ENCODE measurements around the gene PRR20G.
"Not testable (repeated sequence)": the region's sequence is repeated elsewhere in the genome, so short reads cannot be mapped to it uniquely, and the experiment has no call there.

Gene PRR20G

DNA sequence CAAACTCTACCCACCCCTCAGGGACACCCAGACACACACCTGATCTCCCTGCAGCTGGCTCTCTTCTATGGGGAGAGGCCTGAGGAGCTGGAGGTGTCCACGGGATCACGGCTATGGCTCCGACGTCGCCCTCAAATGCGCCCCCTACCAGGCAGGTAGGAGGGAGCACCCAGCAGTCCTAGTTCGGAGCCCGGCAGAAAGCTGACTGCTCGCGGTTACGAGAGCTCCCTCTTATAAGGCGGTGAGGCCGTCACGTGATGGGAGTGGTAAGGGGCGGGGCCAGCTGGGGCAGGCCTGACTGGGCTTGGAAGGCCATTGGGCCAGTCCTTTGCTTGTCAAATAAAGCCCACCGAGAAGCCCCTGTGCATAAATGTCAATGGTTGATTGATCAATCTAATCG, at the start of gene PRR20G:
PRR20G (minus strand) TSS at position 207 of the 400 bp plus-strand sequence. CDS start 681 bp downstream, outside the sequence.
- DNase-seq (ENCODE audit: low read depth) = no peak

DNA sequence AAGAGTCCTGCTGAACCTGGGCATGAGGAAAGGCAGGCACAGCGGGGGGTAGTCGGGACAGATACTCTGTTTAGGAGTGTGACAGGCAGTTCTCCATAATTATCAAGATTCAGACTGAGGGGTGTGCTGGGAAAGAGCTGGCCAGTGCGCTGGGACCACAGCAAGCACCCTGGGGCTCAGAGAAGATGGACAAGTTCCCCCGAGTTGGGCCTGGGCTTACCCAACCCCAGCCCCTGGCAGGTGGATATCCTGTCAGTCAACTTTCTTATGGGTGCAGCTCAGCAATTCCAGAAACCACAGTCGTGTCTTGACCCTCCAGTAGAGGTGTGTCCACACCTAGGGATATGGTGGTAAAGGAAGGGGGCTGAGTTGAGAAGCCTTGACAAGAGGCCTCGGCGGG, 49.2 kb upstream of the PRR20G start:
- DNase-seq (ENCODE audit: low read depth) = no peak

DNA sequence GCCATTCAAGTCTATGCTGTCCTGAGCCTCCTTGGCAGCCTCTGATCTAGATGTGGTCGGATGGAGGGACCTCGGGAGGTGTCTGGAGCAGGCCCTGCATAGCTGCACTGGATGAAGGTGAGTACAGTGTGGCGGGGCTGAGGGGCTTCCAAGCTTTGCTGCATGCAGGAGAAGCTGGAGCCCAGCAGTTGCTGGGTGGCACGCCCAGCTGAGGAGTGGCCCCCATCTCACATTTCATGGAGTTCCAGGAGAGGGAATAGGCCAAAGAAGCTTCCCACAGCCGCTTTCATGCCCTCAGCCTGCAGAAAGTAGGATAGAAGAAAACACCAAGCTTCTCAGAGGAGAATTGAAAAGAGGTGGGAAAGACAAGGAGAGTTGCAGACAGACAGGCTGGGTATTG, 48.3 kb upstream of the PRR20G start:
- no peak for DNase-seq (ENCODE audit: low read depth)

DNA sequence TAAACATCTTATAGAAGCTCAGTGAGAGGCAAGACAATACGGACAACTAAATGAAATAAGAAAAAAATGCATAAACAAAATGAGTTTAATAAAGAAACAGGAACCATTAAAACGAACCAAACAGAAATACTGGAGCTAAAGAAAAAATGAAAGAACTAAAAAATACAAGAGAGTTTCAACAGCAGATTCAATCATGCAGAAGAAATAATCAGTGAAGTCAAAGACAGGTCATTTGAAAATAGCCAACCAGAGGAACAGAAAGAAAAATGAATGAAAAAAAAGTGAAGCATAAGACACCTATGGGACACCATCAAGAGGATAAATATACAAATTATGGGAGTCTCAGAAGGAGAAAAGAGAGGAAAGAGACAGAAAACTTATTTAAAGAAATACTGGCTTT, 42.5 kb upstream of the PRR20G start:
- DNase-seq (ENCODE audit: low read depth) = no peak

DNA sequence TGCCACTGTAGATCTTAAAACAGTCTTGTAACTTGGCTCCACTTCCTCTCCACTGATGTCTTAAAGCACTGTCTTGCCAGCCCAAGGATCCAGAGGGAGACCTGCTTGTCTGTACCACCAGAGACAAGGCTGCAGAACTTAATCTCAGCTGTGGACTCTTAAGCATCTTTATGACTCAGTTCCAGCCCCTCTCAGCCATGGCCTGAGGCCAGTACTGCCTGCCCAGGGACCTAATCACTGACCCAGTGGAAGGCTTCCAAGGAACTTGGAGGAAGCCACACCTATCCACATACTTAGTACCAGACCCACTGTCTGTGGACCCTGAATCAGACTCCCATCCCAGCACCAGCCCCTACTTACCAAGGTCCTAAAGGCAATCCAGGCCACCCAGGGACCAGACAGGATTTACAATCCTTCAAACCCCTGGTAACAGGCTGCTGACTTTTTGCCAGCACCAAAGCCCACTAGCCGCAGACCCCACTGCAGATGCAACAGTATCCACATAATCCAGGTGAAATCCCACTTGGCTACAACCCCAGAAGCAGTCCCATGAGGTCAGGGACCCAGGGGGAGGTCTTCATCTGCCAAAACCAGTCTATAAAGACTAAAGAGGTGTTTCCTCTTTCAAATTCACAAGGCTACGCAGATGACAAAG, 41.9 kb upstream of the PRR20G start:
- DNase-seq (ENCODE audit: low read depth) = no peak

DNA sequence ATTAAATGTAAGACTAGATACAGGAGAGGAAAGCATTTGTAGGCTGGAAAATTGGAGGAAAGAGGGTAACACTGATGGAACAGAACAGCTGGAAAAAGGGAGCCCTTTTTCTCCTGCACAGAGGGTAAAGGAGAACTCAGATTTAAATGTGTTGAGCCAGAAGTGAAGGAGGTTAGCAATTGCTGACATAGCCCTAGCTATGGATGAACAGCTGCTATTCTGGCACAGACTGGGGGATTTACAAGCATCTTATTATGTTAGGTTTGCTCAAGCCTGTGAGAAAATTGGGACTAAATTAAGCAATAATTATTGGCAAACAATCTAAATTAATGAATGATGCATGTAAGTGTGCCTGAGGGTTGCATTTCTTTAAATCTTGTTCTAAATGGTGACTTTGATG, 40.6 kb upstream of the PRR20G start:
- no peak for DNase-seq (ENCODE audit: low read depth)

DNA sequence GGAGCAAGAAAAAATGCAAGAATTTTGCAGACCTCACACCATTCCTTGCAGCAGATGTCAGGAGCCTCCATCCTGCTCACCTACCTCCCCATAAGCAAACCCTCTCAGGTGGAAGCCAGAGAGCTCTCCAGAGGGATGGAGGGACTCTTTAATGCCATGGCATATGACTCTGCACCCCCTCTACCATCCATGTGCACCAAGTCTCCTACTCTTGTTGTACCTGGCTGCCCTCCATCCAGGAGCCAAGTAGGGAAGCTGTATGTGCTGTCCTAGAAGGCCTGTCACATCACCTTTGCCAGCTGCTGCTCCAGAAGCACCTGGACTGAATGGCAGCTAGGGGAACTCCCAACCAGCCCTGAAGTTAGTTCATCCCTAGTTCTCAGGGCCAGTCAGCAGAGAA, 38.5 kb upstream of the PRR20G start:
- no peak for DNase-seq (ENCODE audit: low read depth)

DNA sequence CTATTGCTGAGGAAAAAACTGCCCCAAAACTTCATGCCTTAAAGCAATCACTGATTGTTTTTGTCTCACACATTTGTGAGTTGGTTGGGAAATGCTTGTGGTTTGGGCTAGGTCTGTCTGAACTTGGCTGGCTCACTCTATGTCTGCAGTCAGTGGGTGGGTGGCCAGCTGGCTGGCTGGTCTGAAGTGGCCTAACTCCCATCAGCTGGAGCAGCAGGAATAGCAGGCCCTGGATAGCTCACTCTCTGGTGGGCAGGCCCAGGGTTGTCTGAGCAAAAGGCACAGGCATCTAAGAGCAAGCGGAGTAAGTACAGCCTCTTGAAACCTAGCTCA, 37.7 kb upstream of the PRR20G start:
- no peak for DNase-seq (ENCODE audit: low read depth)

DNA sequence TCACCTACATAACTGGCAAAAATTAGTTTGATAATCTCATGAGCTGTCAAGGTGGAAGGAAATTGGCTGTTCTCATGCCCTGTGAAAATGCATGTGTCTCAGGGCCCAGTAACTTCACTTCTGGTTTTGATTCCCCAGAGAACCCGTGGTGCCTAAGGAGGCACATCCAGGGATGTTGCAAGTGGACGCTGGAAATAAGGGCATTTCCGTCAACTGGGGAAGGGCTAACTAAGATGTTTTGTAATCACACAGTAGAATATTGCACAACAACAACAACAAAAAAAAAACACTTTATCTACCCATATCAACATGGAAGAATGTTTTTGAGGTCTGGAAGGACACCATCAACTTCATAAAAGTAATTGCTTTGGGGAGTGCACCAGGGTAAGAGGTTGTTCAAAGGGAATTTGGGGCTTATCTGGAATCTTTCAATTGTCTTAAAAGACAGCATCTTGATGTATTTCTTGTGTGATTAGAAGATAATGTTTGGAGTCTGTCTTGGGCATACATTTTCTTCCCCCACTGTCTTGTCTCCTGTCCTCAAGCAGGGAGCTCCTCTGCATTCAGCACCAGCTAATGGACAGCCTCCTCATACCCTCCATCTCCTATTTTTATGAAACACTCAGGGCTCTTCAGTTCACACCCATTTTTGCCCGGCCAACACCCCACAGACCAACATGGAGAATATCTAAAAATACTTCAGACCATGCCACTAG, 37.2 kb upstream of the PRR20G start:
- DNase-seq (ENCODE audit: low read depth) = no peak

DNA sequence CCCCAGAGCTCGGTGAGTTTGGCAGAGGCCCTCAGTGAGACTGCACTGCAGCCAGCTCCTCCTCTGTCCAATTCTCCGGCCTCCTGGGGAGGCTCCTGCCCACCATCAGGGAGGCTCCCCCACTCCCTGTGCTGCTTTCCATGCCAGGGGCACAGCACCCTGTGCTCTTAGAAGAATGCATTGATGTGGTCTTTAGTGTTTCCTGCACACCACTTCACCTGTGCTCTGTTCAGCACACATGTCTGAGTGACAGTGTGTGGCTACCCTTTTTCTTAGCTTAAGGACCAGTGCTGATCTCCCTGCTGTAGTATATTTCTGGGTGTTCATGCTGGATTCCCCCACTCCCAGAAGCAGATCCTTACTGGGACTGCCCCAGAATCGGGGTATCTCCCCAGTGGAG, 36.2 kb upstream of the PRR20G start:
- no peak for DNase-seq (ENCODE audit: low read depth)

DNA sequence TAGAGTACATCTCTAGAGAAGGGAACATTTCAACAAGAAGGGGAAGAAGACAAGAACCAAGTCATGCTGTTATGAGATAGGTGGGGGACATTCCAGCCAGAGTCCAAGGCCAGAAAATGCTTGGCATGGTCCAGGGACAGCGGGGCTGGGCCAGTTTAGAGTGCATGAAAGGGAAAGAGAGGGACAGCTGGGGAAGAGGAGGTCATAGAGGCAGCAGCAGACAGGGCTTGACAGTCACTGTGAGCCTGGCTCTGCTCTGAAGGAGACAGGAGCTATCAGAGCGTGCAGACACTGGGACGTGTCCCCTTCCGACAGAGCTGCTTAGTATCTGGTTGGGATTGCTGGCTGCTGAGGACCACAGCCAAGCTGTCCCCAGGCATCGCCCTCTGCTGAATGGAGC, 35.7 kb upstream of the PRR20G start:
- no peak for DNase-seq (ENCODE audit: low read depth)

DNA sequence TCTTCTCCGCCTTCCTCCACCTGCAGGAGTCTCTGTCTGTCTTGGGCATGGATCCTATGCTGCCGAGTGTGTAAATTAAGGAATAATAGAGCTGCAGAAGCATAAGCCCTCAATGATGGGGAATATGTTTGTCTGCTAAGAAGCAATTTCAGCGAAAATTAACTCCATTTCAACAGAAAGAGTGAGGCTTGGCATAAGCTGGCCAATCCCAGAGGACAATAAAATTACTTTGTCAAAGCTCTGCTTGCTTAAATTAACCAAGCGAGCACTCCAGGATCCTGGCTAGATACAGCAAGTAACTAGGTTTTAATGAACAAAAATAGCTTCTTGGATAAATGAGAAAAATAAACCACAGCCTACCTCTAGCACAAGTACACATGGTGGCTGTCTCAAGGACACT, 33.5 kb upstream of the PRR20G start:
- no peak for DNase-seq (ENCODE audit: low read depth)

DNA sequence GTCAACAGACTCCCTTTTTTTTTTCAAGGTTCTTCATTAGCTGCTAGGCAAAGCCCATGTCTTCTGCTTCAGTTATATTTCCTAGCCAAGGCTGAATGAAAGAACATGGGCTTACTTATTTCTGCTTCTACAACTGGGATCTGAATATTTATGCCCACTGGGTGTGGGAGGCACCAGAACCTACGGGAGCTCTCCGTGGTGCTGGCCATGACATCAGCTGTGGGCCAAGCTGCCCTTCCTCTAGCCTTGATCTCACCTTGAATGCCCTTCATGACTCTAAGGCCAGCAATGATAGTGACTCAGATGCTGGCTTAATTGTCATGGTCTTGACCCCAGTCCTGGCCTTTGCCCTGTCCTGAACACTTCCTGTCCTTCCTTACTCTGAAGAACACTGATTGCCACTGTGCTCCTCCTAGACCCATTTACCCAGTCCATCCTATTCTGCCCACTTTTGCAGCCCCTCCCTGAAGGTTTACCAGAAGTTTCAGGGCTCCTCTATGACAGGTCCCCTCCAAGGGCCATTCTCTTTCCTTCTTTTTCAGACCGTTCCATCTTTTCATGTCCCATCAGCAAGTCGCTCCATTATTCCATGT, 32.8 kb upstream of the PRR20G start:
- no peak for DNase-seq (ENCODE audit: low read depth)

DNA sequence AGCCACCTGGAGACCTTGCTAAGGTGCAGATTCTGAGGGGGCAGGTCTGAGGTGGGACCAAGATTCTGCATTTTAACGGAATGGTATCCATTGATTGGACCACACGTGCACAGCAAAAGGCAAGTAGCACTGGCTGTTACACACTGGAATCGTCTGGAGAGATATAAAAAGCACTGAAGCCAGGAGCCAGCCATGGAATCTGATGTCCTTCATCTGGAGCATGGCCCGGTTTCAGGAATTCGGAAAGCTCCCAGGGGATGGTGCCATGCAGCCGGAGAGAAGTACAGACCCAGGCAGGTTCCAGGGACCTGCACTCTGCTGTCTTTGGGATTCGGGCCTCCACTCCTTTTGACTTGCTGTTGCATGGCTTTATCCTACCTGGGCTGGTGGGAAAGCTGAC, 28.8 kb upstream of the PRR20G start:
- no peak for DNase-seq (ENCODE audit: low read depth)

DNA sequence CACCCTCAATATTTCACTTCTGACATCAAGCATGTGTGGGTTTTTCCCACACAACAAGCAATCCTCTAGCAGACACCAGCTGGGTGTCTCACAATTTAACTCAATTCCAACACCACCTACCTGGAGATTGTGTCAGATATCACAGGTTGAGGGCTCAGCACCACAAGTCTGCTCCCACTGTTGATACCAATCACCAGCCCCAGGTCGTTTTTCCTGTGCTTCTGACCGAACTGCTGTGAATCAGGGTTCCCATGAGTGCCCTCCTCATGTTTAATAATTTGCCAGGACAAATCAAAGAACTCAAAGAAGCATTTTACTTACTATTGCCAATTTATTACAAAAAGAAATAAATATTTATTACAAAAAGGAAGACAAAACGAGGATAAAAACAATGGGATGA, 25.0 kb upstream of the PRR20G start:
- no peak for DNase-seq (ENCODE audit: low read depth)

DNA sequence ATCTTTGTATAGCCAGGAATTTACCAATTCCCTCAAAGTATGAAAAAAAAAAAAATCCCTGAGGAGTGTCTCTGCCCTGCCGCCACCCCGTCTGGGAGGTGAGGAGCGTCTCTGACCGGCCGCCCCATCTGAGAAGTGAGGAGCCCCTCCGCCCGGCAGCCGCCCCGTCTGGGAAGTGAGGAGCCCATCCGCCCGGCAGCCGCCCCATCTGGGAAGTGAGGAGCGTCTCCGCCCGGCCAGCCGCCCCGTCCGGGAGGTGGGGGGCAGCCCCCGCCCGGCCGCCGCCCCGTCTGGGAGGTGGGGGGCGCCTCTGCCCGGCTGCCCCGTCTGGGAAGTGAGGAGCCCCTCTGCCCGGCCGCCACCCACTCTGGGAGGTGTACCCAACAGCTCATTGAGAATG, 21.0 kb upstream of the PRR20G start:
- not testable (repeated sequence) for DNase-seq (ENCODE audit: low read depth)

DNA sequence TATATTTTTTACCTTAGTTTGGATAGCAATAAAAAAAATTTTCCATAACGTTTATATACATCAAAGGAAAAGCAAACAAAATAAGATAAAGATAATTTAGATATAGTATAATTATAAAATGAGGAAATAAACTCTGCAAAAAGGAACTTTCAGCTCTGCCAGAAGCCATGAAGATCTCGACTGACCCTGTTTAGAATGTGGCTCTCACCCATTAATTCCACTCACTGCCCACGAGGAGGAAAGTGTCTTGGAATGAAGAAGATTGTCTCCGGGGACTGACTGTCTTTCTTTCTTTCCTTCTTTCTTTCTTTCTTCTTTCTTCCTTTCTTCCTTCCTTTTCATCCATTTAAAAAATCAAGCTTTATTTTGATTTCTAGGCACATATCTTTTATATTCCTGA, 20.1 kb upstream of the PRR20G start:
- no peak for DNase-seq (ENCODE audit: low read depth)

DNA sequence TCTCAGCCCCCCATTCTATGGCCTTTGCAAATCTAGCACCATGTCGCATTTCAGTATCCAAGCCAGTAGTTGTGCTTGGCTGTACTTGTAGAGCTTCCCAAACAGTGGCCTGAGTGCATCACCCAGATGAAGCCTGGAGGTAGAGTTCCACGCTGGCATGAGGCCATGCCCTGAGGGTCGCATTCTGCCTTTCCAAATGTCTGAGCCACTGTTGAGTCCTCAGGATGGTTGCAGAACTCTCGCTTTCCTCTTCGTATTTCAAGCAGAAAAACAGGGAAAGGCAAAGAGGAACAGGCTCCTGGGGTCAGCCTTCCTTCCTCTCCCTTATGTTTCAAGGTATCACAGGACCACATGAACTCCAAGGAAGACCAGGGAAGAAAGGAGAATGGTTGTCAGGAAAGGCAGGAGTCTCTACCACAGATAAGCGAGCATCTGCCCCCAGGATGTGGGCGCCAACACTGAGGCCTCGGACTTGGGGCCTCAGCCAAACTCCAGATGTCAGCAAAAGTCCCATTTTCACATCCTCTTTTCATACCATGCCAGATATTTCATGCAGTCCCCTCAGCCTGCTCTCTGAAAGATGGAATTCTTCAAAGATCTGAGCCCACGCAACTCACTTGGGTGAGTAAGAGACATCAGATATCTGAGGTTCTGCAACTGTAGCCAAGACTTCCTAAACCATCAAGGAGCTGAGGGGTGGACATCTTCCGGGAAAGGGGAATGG, 19.4 kb upstream of the PRR20G start:
- no peak for DNase-seq (ENCODE audit: low read depth)

DNA sequence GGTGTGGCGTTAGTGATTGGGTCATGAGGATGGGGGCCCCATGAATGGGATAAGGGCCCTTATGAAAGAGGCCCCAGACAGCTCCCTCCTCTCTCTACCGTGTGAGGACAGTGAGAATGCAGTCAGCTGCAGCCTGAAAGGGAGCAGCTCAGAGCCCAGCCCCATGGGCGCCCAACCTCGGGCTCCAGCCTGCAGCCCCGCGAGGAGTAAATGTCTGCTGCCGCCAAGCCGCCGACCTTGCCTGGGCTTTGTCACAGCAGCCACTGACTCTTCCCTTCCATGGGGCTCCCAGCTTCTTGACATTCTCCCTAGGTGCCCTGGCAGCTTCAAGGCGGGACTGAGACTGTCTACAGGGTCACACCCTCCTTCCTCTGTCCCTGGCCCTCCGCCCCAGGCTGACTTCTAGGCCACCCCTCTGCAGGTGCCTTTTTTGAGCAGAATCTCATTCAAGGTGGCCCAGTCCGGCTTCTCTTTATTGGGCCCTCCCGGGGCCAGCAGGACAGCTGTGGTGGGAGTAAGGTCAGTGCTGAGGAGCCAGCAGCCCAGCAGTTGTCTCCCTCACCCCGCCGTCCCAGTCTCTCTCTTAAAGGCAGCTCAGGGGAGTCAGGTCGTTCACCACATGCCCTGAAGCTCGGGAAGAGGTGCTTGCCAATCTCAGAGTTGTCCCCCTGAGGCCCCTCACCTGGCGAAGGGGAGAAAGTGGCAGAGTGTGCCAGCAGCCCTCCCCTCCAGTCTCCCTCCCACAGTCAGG, 18.7 kb upstream of the PRR20G start:
- no peak for DNase-seq (ENCODE audit: low read depth)

DNA sequence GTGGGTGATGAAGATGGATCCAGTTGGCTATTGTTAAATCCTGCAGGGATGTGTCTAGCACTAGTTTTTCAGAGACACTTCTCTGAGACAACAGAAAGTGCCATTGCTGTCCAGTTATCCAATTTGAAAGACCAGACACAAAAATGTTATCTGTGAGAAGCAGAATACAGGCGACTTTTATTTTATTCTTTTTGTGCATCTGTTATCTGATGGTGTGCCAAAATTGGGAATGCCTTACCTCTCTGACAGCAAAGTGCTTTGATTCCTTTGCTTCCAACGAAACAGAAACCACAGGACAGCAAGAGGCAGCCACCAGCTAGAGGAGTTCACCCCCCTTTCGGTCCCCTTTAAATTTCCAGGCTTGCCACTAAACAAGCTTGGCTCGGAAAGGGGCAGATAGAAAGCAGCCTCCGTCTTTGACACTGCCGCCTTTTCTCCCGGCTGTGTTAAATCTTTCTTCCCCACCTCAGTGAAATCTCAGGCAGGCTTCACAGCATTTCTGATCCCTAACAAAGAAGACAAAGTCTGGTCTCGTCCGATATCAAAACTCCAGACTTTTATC, 17.7 kb upstream of the PRR20G start:
- DNase-seq (ENCODE audit: low read depth) = no peak

DNA sequence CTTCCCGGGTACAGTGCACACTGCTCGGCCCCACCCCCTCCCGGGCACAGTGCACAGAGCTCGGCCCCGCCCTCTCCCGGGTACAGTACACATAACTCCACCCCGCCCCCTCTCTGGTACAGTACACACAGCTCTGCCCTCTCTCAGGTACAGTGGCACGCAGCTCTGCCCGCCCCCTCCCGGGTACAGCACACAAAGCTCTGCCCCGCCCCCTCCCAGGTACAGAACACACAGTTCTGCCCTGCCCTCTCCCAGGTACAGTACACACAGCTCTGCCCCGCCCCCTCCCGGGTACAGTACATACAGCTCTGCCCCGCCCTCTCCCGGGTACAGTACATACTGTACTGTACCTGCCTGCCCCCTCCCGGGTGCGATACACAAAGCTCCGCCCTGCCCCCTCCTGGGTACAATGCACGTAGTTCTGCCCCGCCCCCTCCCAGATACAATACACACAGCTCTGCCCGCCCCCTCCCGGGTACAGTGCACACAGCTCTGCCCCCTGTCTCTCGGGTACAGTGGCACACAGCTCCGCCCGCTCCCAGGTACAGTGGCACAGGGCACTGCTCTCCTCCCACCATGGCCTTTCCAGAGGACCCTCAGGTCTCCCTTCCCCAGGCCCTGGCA, 16.4 kb upstream of the PRR20G start:
- DNase-seq (ENCODE audit: low read depth) = no peak

DNA sequence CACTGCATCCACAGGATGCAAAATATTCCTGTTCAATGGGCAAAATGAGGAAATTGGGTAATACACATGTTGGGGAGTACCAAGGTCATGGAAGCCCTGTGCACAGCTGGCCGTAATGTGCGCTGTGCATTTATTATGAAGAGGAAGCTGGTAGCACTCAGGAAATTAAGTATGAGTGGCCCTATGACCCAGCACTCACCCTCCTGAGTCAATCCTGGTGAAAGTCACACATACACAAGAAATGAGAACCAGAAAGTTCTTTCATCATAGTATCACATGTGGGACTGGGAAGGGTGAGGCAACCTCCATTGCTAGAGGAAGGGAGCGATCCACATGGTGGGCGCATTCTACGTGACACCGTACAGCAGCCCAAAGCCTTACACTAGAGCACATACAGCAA, 11.4 kb upstream of the PRR20G start:
- no peak for DNase-seq (ENCODE audit: low read depth)
